A673 (cell line): ENCODE measurements around the gene FOS.

Source experiments
- EZH2 ChIP-seq: fragments of 200-600 bp; sonication (generic); IDR thresholded peaks from 2 replicates; pipeline ENCODE4 v1.6.1; 2017; ENCODE audit warnings: borderline replicate concordance, low read depth, mild to moderate bottlenecking, mixed read lengths, antibody characterized with exemption, low read length; ENCODE audit not compliant: poor library complexity, severe bottlenecking
- TF ChIP-seq, protein P1 (sequence below): fragments of 300-800, 200-600 bp; sonication (generic); conservative IDR thresholded peaks from 2 replicates; pipeline ENCODE4 v1.5.1; 2017; ENCODE audit warnings: low read depth, mild to moderate bottlenecking, antibody characterized with exemption, low read length, moderate library complexity, mixed read lengths

GRCh38 chr14:75279763-75280290, 1.2 kb downstream of the FOS start:
- TF ChIP-seq, protein P1, sequence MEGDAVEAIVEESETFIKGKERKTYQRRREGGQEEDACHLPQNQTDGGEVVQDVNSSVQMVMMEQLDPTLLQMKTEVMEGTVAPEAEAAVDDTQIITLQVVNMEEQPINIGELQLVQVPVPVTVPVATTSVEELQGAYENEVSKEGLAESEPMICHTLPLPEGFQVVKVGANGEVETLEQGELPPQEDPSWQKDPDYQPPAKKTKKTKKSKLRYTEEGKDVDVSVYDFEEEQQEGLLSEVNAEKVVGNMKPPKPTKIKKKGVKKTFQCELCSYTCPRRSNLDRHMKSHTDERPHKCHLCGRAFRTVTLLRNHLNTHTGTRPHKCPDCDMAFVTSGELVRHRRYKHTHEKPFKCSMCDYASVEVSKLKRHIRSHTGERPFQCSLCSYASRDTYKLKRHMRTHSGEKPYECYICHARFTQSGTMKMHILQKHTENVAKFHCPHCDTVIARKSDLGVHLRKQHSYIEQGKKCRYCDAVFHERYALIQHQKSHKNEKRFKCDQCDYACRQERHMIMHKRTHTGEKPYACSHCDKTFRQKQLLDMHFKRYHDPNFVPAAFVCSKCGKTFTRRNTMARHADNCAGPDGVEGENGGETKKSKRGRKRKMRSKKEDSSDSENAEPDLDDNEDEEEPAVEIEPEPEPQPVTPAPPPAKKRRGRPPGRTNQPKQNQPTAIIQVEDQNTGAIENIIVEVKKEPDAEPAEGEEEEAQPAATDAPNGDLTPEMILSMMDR: no peak
- TF ChIP-seq EZH2: no peak
